GM18505 (cell line): ENCODE data around the gene GLT6D1.

Experiments used
- ATAC-seq: cut with Tn5 transposase; IDR thresholded peaks from one replicate; pipeline ENCODE4 v1.9.1; 2021; ENCODE audit not compliant: unreplicated experiment
- POLR2A ChIP-seq: IDR thresholded peaks from 4 replicates; pipeline ENCODE4 v1.6.1; 2011; ENCODE audit warnings: borderline replicate concordance; ENCODE audit not compliant: insufficient read depth, insufficient read length; ENCODE audit errors: extremely low read depth

GLT6D1 gene

GRCh38 chr9:135582966-135583687 lies 56.2 kb downstream of the GLT6D1 start:
- ATAC-seq, result no peak
- no peak for TF ChIP-seq POLR2A

GRCh38 chr9:135582541-135582940 lies 56.8 kb downstream of the GLT6D1 start:
- no peak for ATAC-seq
- TF ChIP-seq POLR2A, result no peak

- ATAC-seq, result no peak
- TF ChIP-seq POLR2A, result no peak
These were observed 57.5 kb downstream of the GLT6D1 start for GRCh38 chr9:135581636-135582426.

GRCh38 chr9:135580664-135581380 lies 58.5 kb downstream of the GLT6D1 start:
- no peak for ATAC-seq
- no peak for TF ChIP-seq POLR2A

GRCh38 chr9:135579889-135580660 lies 59.3 kb downstream of the GLT6D1 start:
- ATAC-seq, result no peak
- TF ChIP-seq POLR2A, result no peak

- ATAC-seq, result no peak
- no peak for TF ChIP-seq POLR2A
These were observed 60.0 kb downstream of the GLT6D1 start for GRCh38 chr9:135579356-135579755.

- no peak for ATAC-seq
- TF ChIP-seq POLR2A, result no peak
These were observed 62.1 kb downstream of the GLT6D1 start for GRCh38 chr9:135577256-135577655.

- no peak for TF ChIP-seq POLR2A
- ATAC-seq, result no peak
These were observed 63.2 kb downstream of the GLT6D1 start for GRCh38 chr9:135575995-135576631.

GRCh38 chr9:135574943-135575342 lies 64.4 kb downstream of the GLT6D1 start:
- TF ChIP-seq POLR2A, result no peak
- no peak for ATAC-seq

GRCh38 chr9:135574331-135574730 lies 65.0 kb downstream of the GLT6D1 start:
- no peak for ATAC-seq
- no peak for TF ChIP-seq POLR2A
